GM23248 (cell line): ENCODE measurements around the gene TENT4A. TPM values are rescaled to one million over a fixed set of nuclear protein-coding genes. Genes with fewer than 3 reads are reported as not detected.

Experiments used
- DNase-seq: peaks from one replicate; pipeline ENCODE4 v3.0.0-alpha.2; 2015
- H2AFZ ChIP-seq: fragments of 200-600 bp; sonication (generic); 2 replicates; pipeline ENCODE4 v1.6.1; 2016; ENCODE audit warnings: antibody characterized with exemption
- H3F3A ChIP-seq: fragments of 200-600 bp; sonication (generic); 2 replicates; pipeline ENCODE4 v1.6.1; 2016; ENCODE audit warnings: mild to moderate bottlenecking, antibody characterized with exemption, mixed run types; ENCODE audit not compliant: insufficient read depth
- H3K27ac ChIP-seq: fragments of 200-600 bp; sonication (generic); 2 replicates; pipeline ENCODE4 v1.5.1; 2016; ENCODE audit warnings: mild to moderate bottlenecking
- H3K27me3 ChIP-seq: fragments of 200-600 bp; sonication (generic); replicated peaks from 2 replicates; pipeline ENCODE4 v1.6.1; 2016; ENCODE audit warnings: mild to moderate bottlenecking; ENCODE audit not compliant: insufficient read depth
- H3K36me3 ChIP-seq: fragments of 200-600 bp; sonication (generic); 2 replicates; pipeline ENCODE4 v1.6.1; 2016; ENCODE audit warnings: low read depth, mild to moderate bottlenecking
- H3K4me1 ChIP-seq: fragments of 200-600 bp; sonication (generic); 2 replicates; pipeline ENCODE4 v1.6.1; 2016; ENCODE audit warnings: mild to moderate bottlenecking; ENCODE audit not compliant: insufficient read depth
- H3K4me2 ChIP-seq: fragments of 200-600 bp; sonication (generic); one replicate; pipeline ENCODE4 v1.6.1; 2016; ENCODE audit warnings: mild to moderate bottlenecking; ENCODE audit not compliant: unreplicated experiment
- H3K4me3 ChIP-seq: fragments of 200-600 bp; sonication (generic); 2 replicates; pipeline ENCODE4 v1.5.1; 2016; ENCODE audit warnings: mild to moderate bottlenecking
- H3K79me2 ChIP-seq: fragments of 200-600 bp; sonication (generic); 2 replicates; pipeline ENCODE4 v1.6.1; 2016; ENCODE audit warnings: mild to moderate bottlenecking; ENCODE audit not compliant: insufficient read depth
- H3K9ac ChIP-seq: fragments of 200-600 bp; sonication (generic); 2 replicates; pipeline ENCODE4 v1.6.1; 2016; ENCODE audit warnings: mild to moderate bottlenecking
- H3K9me2 ChIP-seq: fragments of 200-600 bp; sonication (generic); 2 replicates; pipeline ENCODE4 v1.6.1; 2016; ENCODE audit warnings: mixed run types, mild to moderate bottlenecking, moderate library complexity; ENCODE audit not compliant: insufficient read depth
- H3K9me3 ChIP-seq: fragments of 200-600 bp; sonication (generic); one replicate; pipeline ENCODE4 v1.6.1; 2017; ENCODE audit warnings: low read depth
- H4K20me1 ChIP-seq: fragments of 200-600 bp; sonication (generic); 2 replicates; pipeline ENCODE4 v1.6.0; 2016; ENCODE audit not compliant: insufficient read depth
- EZH2 ChIP-seq: fragments of 200-600 bp; sonication (generic); IDR thresholded peaks from 2 replicates; pipeline ENCODE4 v1.6.1; 2018; ENCODE audit warnings: antibody characterized with exemption, mild to moderate bottlenecking; ENCODE audit not compliant: insufficient read depth, poor library complexity, severe bottlenecking
- EZH2phosphoT487 ChIP-seq: fragments of 200-600 bp; sonication (generic); IDR thresholded peaks from 2 replicates; pipeline ENCODE4 v1.6.1; 2018; ENCODE audit warnings: antibody characterized with exemption, moderate library complexity, mild to moderate bottlenecking, low read depth; ENCODE audit not compliant: insufficient read depth
- WGBS, 2 experiments: methylation state at CpG; one replicate each; pipeline ENCODE4 v1.1.6; 2015 to 2017; ENCODE audit warnings: low lambda C conversion rate in 2 of 2, low coverage in 1 of 2; ENCODE audit errors: missing lambda C conversion rate in 2 of 2; 5-methylcytosine and 5-hydroxymethylcytosine counted together
- in situ Hi-C: fragments of 300-500 bp; cut with MboI; formaldehyde crosslinking; loops from 2 replicates; pipeline ENCODE4 v1.15.0; 2020
- polyA plus RNA-seq: library from polyadenylated mRNA; unstranded; fragments of >200 nt; fragmentation: Nextera tagmentation; extraction: Ambion mirVana; gene quantifications from 2 replicates; pipeline ENCODE4 v1.2.1, GENCODE V29; 2016
- total RNA-seq: library from RNA; depleted of rRNA; stranded (reverse); fragments of >200 nt; shearing (Covaris generic); gene quantifications from 2 replicates; pipeline ENCODE4 v1.2.3, GENCODE V29; 2014

The TENT4A gene
- total and polyA plus RNA-seq, 2 experiments from 2014 or later, result 3.0 to 17.6 TPM

DNA sequence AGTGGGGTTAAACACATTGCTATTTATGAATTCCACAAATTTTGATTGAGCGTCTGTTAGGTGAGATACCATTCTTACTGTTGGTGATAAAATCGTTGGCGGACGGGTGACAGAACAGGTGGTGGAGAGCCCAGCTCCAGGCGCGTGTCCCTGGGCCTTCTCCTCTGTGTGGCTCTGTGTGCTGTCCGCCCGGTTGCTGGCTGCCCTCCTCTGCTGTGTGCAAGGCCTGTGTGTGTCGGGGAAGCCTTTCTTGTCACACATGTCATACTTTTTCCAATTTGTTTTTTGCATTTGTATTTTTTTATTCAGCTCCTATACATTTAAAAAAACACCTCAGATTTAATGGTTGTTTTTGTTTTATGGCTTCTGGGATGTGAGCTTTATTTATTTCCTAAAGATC, 33.9 kb downstream of the TENT4A start:
- WGBS, 2 experiments, result 83 to 87% methylated on average over 9 of the region's 9 CpGs

GRCh38 chr5:6748142-6748541, 34.9 kb downstream of the TENT4A start:
- Histone ChIP-seq H2AFZ (no peak overlapping the region), H3K27me3 (no peaks in the 10 kb centered on the region), H3K9ac (no peak overlapping the region), H4K20me1 (peaks cover 8% of the 10 kb centered on the region; the same call in 1 of the 2 replicates), H3K36me3 (peaks cover 33% of the 10 kb centered on the region), H3K4me1 (no peaks in the 10 kb centered on the region), H3F3A (peaks cover 16% of the 10 kb centered on the region; the same call in 1 of the 2 replicates), H3K4me2 (no peak overlapping the region), H3K9me2 (no peaks in the 10 kb centered on the region), H3K27ac (no peak overlapping the region), H3K9me3 (no peaks in the 10 kb centered on the region), H3K79me2 (peaks cover 99% of the 10 kb centered on the region), H3K4me3 (no peak overlapping the region)
- TF ChIP-seq EZH2 (no peak), EZH2phosphoT487 (no peak)
- in situ Hi-C loops, result loop anchor here (25.0 kb wide), 1 partner anchor 111 kb away; the partner anchor contains the start of genes NSUN2 and SRD5A1
- WGBS, 2 experiments, result 86 to 88% methylated on average over 11 of the region's 11 CpGs
- no peak for DNase-seq

More for the DNA sequence above, 33.9 kb downstream of the TENT4A start:
- peaks cover 22% of the 10 kb centered on the region for H3K36me3 ChIP-seq
- no peaks in the 10 kb centered on the region for H3K9me2 ChIP-seq
- peaks cover 99% of the 10 kb centered on the region for H3K79me2 ChIP-seq
- H3K27me3 ChIP-seq, result no peaks in the 10 kb centered on the region
- peaks cover 16% of the 10 kb centered on the region; the same call in 1 of the 2 replicates for H3F3A ChIP-seq
- peaks cover 8% of the 10 kb centered on the region; the same call in 1 of the 2 replicates for H4K20me1 ChIP-seq
- H2AFZ ChIP-seq, result no peak overlapping the region
- no peaks in the 10 kb centered on the region for H3K4me1 ChIP-seq
- no peak for TF ChIP-seq EZH2
- TF ChIP-seq EZH2phosphoT487, result no peak
- no peak overlapping the region for H3K27ac ChIP-seq
- DNase-seq, result no peak
- H3K4me2 ChIP-seq, result no peak overlapping the region
- no peak overlapping the region for H3K9ac ChIP-seq
- H3K4me3 ChIP-seq, result no peak overlapping the region
- in situ Hi-C loops, result loop anchor here (25.0 kb wide), 1 partner anchor 110 kb away; the partner anchor contains the start of genes NSUN2 and SRD5A1
- no peaks in the 10 kb centered on the region for H3K9me3 ChIP-seq

GRCh38 chr5:6749026-6749716, 35.9 kb downstream of the TENT4A start:
- no peak for DNase-seq
- H3K4me1 ChIP-seq, result no peaks in the 10 kb centered on the region
- in situ Hi-C loops, result loop anchor here (25.0 kb wide), 1 partner anchor 112 kb away; the partner anchor contains the start of genes NSUN2 and SRD5A1
- no peaks in the 10 kb centered on the region for H3K9me3 ChIP-seq
- H3K36me3 ChIP-seq, result peaks cover 37% of the 10 kb centered on the region
- no peak for TF ChIP-seq EZH2phosphoT487
- no peak for TF ChIP-seq EZH2
- H3K4me3 ChIP-seq, result no peak overlapping the region
- no peak overlapping the region for H2AFZ ChIP-seq
- no peaks in the 10 kb centered on the region for H3K9me2 ChIP-seq
- H3K27me3 ChIP-seq, result no peaks in the 10 kb centered on the region
- peaks cover 91% of the 10 kb centered on the region for H3K79me2 ChIP-seq
- 92 to 96% methylated on average over 22 of the region's 22 CpGs for WGBS, 2 experiments
- no peak overlapping the region for H3K9ac ChIP-seq
- 0 out of 2 replicates have a peak, but pooled peaks cover 8% of the 10 kb centered on the region for H3F3A ChIP-seq
- H3K27ac ChIP-seq, result no peak overlapping the region
- peaks cover 8% of the 10 kb centered on the region; the same call in 1 of the 2 replicates for H4K20me1 ChIP-seq
- no peak overlapping the region for H3K4me2 ChIP-seq

GRCh38 chr5:6750142-6750840, 37.1 kb downstream of the TENT4A start:
- H3F3A ChIP-seq, result 0 out of 2 replicates have a peak, but pooled peaks cover 7% of the 10 kb centered on the region
- in situ Hi-C loops, result no loop called here
- WGBS, 2 experiments, result 89 to 92% methylated on average over 23 of the region's 23 CpGs
- H2AFZ ChIP-seq, result no peak overlapping the region
- peaks cover 80% of the 10 kb centered on the region for H3K79me2 ChIP-seq
- no peak for DNase-seq
- H3K9me3 ChIP-seq, result no peaks in the 10 kb centered on the region
- H3K36me3 ChIP-seq, result peaks cover 37% of the 10 kb centered on the region
- H3K9ac ChIP-seq, result no peak overlapping the region
- H3K27me3 ChIP-seq, result no peaks in the 10 kb centered on the region
- no peak overlapping the region for H3K27ac ChIP-seq
- H4K20me1 ChIP-seq, result peaks cover 8% of the 10 kb centered on the region; the same call in 1 of the 2 replicates
- H3K4me2 ChIP-seq, result no peak overlapping the region
- no peaks in the 10 kb centered on the region for H3K9me2 ChIP-seq
- no peaks in the 10 kb centered on the region for H3K4me1 ChIP-seq
- no peak for TF ChIP-seq EZH2phosphoT487
- TF ChIP-seq EZH2, result no peak
- no peak overlapping the region for H3K4me3 ChIP-seq
